Measurements from ENCODE around the gene STUB1.
A peak's percentile ranks its signal among the peaks of the same experiment; 100 is the strongest.

The STUB1 gene

GRCh38 chr16:679814-680624 lies at the start of gene STUB1:
Gene STUB1 (plus strand): TSS chr16:680410. CDS start chr16:680526, 116 bp downstream.
- peak; percentile 77 to 87 for DNase-seq

GRCh38 chr16:630815-631405 lies 49.3 kb upstream of the STUB1 start, which contains the start of gene WFIKKN1:
Gene WFIKKN1 (plus strand): TSS chr16:630985. CDS start chr16:631254, 269 bp downstream.
- no peak for DNase-seq

- DNase-seq, result no peak
These were observed 48.3 kb upstream of the STUB1 start for GRCh38 chr16:631808-632358.

GRCh38 chr16:632486-633335 lies 47.5 kb upstream of the STUB1 start:
- DNase-seq, result no peak

- no peak for DNase-seq
These were observed 46.7 kb upstream of the STUB1 start for GRCh38 chr16:633336-634050.

- DNase-seq, result no peak
These were observed 46.0 kb upstream of the STUB1 start for GRCh38 chr16:634051-634670.

- DNase-seq, result no peak
These were observed 45.2 kb upstream of the STUB1 start for GRCh38 chr16:634996-635395.

GRCh38 chr16:635573-636205 lies 44.5 kb upstream of the STUB1 start:
- DNase-seq, result no peak

- peak; percentile 93 to 97 for DNase-seq
These were observed 43.8 kb upstream of the STUB1 start, which contains the start of gene METTL26 for GRCh38 chr16:636206-637080. Gene METTL26 (minus strand): TSS chr16:636305. CDS start chr16:636290, 15 bp downstream.

- DNase-seq, result peak; percentile 82 to 89
These were observed 42.9 kb upstream of the STUB1 start for GRCh38 chr16:637081-638018.

- no peak for DNase-seq
These were observed 42.1 kb upstream of the STUB1 start for GRCh38 chr16:638034-638543.

- DNase-seq, result no peak
These were observed 41.4 kb upstream of the STUB1 start for GRCh38 chr16:638836-639235.

GRCh38 chr16:640614-641013 lies 39.6 kb upstream of the STUB1 start:
- DNase-seq, result no peak

GRCh38 chr16:641326-642188 lies 38.7 kb upstream of the STUB1 start, which contains the start of gene MCRIP2:
Gene MCRIP2 (plus strand): TSS chr16:641828. CDS start chr16:641992, 164 bp downstream.
- DNase-seq, result peak; percentile 70 to 71

GRCh38 chr16:642189-643049 lies 37.8 kb upstream of the STUB1 start:
- DNase-seq, result peak in 1 of 2 donors; percentile 28

- DNase-seq, result no peak
These were observed 37.2 kb upstream of the STUB1 start for GRCh38 chr16:643050-643368.

GRCh38 chr16:644556-644955 lies 35.7 kb upstream of the STUB1 start:
- no peak for DNase-seq

Measured in stimulated activated CD4-positive, alpha-beta T cell treated with anti-CD3 and anti-CD28 coated beads, Interleukin-2, amount 100 ng/mL, for 48 hours (primary cell).